ENCODE results near the gene CFLAR. TPM values are rescaled to one million over a fixed set of nuclear protein-coding genes. Genes with fewer than 3 reads are reported as not detected.

The CFLAR gene
- total and polyA plus RNA-seq, 2 of the 13 experiments (the other 11 are each of a cell fraction or from before 2014, with no cell fraction given), result 43.8 to 92.1 TPM

- TF ChIP-seq ZC3H13 (CRISPR knock-in tag; IDR thresholded peaks at IDR 0.05), result no peak
- peak; percentile 73 for TF ChIP-seq FOXA3 (CRISPR knock-in tag; IDR thresholded peaks at IDR 0.05)
- peak; percentile 69; the same call in 1 of the 2 replicates for TF ChIP-seq IRF2 (CRISPR knock-in tag; IDR thresholded peaks at IDR 0.05)
- TF ChIP-seq, protein P1, sequence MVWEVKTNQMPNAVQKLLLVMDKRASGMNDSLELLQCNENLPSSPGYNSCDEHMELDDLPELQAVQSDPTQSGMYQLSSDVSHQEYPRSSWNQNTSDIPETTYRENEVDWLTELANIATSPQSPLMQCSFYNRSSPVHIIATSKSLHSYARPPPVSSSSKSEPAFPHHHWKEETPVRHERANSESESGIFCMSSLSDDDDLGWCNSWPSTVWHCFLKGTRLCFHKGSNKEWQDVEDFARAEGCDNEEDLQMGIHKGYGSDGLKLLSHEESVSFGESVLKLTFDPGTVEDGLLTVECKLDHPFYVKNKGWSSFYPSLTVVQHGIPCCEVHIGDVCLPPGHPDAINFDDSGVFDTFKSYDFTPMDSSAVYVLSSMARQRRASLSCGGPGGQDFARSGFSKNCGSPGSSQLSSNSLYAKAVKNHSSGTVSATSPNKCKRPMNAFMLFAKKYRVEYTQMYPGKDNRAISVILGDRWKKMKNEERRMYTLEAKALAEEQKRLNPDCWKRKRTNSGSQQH (CRISPR knock-in tag; IDR thresholded peaks at IDR 0.05; ENCODE audit: low read depth), result no peak
- TF ChIP-seq KDM4B (CRISPR knock-in tag; IDR thresholded peaks at IDR 0.05), result no peak
- TF ChIP-seq ZNF292 (CRISPR knock-in tag; IDR thresholded peaks at IDR 0.05; ENCODE audit: borderline replicate concordance, low read depth), result no peak; the same call in 1 of the 2 replicates
- no peak for TF ChIP-seq ZNF790 (CRISPR knock-in tag; IDR thresholded peaks at IDR 0.05; ENCODE audit: borderline replicate concordance)
- no peak for TF ChIP-seq ZNF574 (CRISPR knock-in tag; IDR thresholded peaks at IDR 0.05)
- 0 out of 2 replicates have a peak, but pooled peaks have one; percentile 35 for TF ChIP-seq ZNF710 (CRISPR knock-in tag; IDR thresholded peaks at IDR 0.05; ENCODE audit: borderline replicate concordance)
- TF ChIP-seq, protein P2, sequence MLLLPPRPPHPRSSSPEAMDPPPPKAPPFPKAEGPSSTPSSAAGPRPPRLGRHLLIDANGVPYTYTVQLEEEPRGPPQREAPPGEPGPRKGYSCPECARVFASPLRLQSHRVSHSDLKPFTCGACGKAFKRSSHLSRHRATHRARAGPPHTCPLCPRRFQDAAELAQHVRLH (CRISPR knock-in tag; IDR thresholded peaks at IDR 0.05; ENCODE audit: borderline replicate concordance, low read depth), result peak; percentile 88; the same call in 1 of the 2 replicates
- TF ChIP-seq SETDB1 (CRISPR knock-in tag; IDR thresholded peaks at IDR 0.05; ENCODE audit: borderline replicate concordance), result no peak
- no peak for TF ChIP-seq ZC3H4 (CRISPR knock-in tag; IDR thresholded peaks at IDR 0.05; ENCODE audit: borderline replicate concordance)
- no peak for TF ChIP-seq NR2F6 (IDR thresholded peaks at IDR 0.05)
- peak; percentile 57; the same call in 1 of the 2 replicates for TF ChIP-seq NR2F6 (CRISPR knock-in tag; IDR thresholded peaks at IDR 0.05)
- TF ChIP-seq NAIF1 (CRISPR knock-in tag; IDR thresholded peaks at IDR 0.05; ENCODE audit: borderline replicate concordance), result no peak
- TF ChIP-seq, protein P3, sequence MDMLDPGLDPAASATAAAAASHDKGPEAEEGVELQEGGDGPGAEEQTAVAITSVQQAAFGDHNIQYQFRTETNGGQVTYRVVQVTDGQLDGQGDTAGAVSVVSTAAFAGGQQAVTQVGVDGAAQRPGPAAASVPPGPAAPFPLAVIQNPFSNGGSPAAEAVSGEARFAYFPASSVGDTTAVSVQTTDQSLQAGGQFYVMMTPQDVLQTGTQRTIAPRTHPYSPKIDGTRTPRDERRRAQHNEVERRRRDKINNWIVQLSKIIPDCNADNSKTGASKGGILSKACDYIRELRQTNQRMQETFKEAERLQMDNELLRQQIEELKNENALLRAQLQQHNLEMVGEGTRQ (IDR thresholded peaks at IDR 0.05; ENCODE audit: low read depth, low read length), result peak; percentile 70
- TF ChIP-seq, protein P3 (CRISPR knock-in tag; IDR thresholded peaks at IDR 0.05; ENCODE audit: borderline replicate concordance), result peak; percentile 79; the same call in 1 of the 2 replicates
- TF ChIP-seq, protein P4, sequence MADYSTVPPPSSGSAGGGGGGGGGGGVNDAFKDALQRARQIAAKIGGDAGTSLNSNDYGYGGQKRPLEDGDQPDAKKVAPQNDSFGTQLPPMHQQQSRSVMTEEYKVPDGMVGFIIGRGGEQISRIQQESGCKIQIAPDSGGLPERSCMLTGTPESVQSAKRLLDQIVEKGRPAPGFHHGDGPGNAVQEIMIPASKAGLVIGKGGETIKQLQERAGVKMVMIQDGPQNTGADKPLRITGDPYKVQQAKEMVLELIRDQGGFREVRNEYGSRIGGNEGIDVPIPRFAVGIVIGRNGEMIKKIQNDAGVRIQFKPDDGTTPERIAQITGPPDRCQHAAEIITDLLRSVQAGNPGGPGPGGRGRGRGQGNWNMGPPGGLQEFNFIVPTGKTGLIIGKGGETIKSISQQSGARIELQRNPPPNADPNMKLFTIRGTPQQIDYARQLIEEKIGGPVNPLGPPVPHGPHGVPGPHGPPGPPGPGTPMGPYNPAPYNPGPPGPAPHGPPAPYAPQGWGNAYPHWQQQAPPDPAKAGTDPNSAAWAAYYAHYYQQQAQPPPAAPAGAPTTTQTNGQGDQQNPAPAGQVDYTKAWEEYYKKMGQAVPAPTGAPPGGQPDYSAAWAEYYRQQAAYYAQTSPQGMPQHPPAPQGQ (CRISPR knock-in tag; IDR thresholded peaks at IDR 0.05; ENCODE audit: borderline replicate concordance), result 0 out of 2 replicates have a peak, but pooled peaks have one; percentile 62
Observed at GRCh38 chr2:201158111-201158929, 42.4 kb downstream of the CFLAR start (continued).
